DMS79 (cell line): ENCODE data around the gene FAM120C.

Experiments
- DNase-seq: peaks from one replicate; lab custom pipeline; 2025; lab: John Stamatoyannopoulos, UW

The FAM120C gene, protein sequence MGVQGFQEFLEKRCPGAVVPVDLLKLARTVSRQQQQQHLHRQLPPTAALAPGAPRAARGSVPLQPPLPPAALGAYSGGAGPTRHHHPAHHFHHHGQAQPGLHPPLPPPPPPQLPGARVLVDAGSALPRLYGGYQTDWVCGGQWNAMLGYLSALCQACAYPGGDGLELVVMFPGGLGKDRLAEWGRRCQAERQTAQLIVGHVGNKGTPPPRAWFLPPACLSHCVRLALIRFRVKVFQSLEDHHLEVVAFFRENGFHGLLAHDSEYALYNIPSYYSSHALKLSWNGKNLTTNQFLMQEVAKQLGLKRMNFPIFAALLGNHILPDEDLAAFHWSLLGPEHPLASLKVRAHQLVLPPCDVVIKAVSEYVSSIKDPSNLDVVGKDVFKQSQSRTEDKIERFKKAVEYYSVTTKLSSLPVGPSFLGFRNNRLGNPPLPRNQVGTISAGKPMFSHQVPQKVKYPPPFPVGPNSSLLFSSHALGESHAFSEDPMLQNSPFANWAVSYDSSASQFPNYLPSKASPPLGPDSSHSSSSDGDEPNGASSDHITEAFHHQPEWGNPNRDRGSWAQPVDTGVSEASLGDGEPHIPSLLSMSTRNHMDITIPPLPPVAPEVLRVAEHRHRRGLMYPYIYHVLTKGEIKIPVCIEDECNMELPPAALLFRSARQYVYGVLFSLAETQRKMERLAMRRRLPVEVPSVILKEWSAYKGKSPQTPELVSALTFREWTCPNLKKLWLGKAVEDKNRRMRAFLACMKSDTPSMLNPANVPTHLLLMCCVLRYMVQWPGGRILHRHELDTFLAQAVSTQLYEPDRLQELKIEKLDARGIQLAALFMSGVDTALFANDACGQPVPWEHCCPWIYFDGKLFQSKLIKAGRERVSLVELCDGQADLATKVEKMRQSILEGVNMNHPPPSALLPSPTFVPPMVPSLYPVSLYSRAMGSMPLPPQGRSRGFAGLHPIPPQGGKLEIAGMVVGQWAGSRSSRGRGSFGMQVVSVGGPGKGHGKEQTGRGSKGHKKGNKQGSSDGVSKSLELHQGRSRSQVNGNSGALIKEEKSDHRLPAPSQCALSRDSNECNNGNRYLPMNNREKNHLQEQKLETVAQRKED

DNA sequence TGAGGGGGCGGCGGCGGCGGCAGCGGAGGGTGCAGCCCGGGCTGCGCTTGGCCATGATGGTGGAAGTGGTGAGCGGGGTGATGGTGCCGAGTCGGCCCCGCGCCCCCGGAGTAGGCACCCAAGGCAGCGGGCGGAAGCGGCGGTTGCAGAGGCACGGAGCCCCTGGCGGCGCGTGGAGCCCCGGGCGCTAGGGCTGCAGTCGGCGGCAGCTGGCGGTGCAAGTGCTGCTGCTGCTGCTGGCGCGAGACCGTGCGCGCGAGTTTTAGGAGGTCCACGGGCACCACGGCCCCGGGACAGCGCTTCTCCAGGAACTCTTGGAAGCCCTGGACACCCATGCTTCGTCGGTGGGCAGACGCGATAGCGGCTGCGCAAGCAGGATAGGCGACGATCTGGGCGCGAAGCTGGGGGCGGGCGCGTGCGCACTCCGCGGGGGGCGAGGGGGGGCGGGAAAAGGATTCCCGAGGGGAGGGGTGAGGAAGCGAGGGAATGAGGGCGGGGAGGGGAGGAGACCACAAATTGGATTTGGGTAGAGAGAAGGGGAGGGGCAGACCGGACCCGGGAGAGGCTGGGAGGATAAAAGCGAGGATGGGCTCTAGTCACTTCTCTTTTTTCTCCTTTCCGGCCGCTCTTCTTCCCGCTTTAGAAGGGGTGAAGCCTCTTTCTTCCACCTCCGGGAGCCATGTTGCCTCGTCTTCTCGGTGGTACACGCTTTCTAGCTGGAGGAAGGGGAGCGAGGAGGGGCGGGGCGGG is at the start of gene FAM120C:
Gene FAM120C, minus strand, starts transcription at position 391 of the 750 bp plus-strand sequence. Its CDS starts 56 bp downstream, at position 335.
- peak; percentile 87 for DNase-seq

DNA sequence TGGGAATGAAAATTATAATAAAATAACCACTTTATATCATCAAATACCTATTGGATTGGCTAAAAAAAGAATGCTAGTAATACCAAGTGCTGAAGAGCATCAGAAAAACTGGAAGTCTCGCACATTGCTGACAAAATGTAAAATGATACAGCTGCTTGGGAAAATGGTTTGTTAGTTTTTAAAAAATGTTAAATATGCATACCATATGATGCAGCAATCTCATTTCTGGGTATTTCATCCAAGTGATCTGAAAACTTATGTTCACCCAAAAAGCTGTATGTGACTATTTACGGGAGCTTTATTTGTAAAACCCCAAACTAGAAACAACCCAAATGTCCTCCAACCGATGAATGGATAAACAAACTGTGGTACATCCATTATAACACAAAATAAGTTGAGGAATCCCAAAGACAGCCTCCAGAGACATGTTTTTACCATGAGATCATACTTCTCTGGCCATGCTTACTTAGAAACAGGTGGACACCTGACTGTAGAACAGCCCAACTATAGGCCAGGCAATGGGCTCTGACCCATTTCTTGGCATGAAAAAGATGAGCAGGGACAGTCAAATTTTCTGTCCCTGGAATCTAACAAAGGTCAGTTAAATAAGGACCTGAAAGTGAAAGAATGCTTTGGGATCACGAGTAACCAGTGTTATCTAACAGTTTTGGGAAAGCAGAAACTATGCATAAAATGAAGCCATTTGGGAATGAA is 47.5 kb upstream of the FAM120C start:
- no peak for DNase-seq

DNA sequence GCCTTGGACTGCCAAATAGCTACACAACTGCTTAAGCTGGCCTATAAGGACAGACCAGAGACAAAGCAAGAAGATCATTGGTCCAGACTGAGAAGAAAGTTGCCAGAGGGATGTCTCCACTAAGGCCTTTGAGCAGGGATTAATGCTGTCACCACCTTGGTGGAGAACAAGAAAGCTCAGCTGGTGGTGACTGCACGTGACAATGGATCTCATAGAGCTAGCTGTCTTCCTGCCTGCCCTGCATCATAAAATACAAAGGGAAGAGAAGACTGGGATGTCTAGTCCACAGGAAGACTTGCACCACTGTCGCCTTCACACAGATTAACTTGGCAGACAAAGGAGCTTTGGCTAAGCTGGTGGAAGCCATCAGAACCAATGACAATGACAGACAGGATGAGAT is 40.5 kb upstream of the FAM120C start:
- DNase-seq, result no peak

DNA sequence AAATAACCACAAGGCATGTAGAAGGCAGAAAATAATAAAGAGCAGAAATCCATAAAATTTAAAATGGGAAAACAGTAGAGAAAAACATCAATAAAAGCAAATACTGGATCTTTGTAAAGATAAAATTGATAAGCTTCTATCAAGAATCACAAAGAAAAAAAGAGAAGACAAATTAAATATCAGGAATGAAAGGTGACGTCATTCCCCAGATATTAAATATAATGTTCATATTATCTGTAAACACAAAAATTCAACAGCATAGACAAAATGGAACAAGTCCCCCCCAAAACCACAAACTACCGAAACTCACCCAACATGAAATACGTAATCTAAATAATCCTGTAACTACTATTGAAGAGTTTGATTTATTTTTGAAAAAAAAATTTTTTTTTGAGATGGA is 30.5 kb upstream of the FAM120C start:
- DNase-seq, result no peak

DNA sequence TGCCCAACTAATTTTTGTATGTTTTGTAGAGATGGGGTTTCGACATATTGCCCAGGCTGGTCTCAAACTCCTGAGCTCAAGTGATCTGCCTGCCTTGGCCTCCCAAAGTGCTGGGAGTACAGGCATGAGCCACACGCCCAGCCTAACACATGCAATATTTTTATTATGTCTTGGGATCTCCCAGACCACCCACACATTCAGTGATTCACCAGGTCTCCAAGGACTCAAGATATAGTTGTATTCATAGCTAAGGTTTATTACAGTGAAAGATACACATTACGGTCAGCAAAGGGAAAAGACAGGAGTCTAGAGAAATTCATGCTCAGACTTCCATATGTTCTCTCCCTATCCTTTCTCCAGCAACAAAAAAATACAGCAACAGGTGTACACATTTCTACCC is 25.5 kb upstream of the FAM120C start:
- no peak for DNase-seq

DNA sequence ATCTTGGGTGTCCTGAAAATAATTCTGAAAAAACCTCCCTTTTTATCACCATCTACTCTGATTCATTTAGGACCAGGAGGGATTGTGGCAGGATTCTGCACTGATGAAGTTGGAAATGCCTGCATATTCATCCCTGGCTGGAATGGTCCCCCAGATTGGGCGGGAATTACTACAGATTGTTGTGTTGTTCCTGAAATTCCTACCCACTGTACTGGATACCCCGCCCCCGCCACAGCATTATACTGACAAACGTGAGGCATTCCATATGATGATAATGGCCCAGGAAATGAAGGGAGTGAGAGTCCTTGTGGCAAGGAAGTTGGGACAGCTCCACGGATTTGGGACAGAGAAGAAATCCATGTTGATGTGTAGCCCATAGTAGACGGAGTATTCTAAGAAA is 15.2 kb upstream of the FAM120C start:
- DNase-seq, result no peak

DNA sequence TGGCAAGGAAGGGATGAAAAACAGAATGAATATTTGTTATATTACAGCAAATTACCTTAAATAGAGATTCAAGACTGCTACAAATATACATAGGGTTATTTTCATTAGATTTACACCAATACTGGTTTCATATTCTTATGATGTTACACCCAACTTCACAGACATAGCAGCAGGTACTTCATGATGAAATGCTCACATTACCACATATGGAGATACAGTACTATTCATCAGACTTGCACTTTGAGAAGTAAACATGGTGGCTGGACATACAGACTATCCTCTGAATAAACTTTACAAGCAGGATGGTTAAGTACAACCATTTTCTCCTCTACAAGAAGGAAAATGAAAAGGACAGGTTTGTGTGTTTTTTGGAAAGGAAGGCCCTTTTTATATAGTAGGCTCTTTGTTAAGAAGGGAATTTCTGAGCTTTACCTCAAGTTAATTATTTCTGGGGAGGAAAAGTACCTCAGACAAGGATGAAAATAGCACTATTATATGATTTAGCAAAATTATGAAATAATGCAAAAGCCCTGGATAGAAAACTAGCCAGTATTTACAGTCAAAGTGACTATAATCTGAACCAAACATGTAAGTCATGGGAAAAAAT is 12.0 kb upstream of the FAM120C start:
- DNase-seq, result no peak

DNA sequence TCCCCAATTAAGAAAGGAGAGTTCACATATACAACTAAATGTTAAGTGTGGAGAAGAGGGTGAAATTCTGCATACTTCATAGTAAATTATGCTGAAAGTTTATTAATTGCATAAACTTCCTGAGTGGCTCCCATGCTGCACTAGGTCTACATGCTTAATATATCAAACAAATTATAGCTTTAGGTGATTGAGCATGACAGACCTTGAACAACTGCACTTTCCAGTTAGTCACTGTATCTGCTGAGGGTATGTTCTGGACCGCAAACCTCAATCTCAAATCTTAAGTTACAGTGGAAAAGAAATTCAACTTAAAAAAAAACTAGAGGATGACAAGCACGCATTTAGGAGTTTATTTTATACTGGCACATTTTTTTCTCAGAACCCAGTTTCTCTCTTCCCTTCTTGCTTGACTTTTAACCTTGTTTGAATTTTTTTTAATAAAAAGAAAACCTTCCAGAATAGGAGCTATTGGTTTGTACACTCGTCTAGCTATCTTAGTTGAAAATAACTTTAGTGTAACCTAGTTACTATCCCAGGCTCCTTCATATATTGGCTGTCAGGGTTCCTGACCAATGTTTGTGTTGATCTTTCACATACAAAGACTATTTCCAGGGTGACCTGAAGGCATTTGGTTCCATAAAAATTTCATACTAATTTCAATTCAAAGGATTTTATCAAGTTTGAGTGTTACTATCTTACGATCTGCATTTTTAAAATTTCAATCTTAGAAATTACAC is 10.2 kb upstream of the FAM120C start:
- no peak for DNase-seq

DNA sequence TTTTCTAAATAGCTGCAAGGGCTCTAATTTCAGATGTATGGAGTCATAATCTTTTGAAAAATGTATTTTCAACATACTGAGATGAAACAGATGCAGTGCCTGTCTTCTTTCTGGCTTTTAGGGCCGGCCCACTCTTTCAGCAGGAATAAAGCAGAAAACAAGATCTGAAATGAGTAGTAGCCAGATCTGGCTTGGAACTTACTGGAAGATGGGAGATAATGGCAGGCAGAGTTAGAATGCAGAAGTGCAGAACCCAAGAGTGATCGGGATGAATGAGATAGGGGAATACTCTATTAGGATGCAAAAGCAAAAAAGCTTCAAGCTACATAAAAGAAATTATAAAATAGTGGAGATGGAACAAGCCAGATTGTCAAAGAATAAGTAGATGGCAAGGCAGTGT is 1.4 kb upstream of the FAM120C start:
- DNase-seq, result no peak

DNA sequence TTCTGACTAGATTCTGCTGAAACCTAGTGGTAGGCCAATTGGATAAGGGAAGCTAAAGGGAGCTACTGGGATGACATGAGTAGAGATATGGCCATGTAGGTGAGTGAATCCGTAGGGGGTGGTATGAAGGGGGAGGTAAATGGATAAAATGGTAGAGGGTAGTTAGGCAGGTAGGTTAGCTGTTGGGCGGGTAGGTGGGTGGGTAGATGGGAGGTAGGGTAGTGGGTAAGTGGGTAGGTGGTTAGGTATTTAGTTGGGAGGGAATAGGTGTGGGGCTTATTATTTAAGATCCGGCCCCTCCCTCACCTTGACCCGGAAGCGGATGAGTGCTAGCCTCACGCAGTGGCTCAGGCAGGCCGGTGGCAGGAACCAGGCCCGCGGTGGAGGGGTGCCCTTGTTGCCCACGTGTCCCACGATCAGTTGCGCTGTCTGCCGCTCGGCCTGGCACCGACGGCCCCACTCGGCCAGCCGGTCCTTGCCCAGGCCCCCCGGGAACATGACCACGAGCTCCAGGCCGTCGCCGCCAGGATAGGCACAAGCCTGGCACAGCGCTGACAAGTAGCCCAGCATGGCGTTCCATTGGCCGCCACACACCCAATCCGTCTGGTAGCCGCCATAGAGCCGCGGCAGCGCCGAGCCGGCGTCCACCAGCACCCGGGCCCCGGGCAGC is 725 bp downstream of the FAM120C start:
- peak; percentile 1 for DNase-seq

DNA sequence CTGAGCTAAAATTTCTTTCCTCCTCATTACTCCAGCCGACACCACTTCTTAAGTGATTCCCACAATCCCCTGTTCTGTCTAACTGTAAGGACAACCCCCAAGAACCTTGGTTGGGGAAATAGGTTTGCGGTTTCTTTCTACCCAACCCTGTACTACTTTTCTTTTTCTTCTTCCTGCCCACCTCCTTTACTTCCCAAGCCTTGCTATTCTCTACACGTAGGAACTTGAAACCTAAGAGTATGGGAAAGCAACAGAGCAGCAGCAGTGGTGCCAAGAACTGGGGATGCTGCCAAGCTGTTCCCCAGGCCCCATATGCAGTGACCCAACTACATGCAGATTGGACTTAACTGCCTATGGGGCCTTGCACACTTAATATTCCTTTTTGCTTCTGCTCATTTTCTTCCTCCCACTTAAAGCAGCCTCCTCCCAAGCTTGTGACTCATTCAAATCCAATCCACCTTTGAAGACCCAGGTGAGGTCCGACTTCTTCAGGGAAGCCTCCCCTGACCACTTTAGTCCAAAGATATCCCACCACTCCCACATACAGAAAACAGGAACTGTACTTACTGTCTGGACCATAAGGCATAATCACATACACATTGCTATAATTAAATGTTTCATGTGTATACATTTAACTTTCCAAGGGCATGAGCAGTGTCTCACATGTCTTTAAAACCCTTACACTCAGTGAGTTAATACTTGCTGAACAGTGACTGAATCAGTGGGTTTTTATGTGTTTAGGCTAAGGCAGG is 1.7 kb downstream of the FAM120C start:
- no peak for DNase-seq

DNA sequence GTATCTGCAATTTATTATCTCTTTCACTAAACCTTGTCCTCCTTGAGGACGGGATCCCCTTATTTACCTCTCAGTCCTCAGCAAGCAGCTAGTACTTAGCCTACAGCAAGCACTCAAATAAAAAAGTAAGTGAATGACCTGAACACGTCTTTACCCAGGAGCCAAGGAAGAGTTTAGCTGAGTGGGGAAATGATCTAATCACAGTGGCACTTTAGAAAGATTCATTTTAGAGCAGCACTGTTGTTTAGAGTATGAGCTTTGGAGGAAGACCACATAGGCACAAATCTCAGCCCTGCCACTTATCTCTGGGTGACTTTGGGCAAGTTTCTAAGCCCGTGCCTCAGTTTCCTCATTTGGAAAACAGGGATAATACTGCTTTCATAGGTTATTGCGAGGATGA is 2.7 kb downstream of the FAM120C start:
- DNase-seq, result no peak

DNA sequence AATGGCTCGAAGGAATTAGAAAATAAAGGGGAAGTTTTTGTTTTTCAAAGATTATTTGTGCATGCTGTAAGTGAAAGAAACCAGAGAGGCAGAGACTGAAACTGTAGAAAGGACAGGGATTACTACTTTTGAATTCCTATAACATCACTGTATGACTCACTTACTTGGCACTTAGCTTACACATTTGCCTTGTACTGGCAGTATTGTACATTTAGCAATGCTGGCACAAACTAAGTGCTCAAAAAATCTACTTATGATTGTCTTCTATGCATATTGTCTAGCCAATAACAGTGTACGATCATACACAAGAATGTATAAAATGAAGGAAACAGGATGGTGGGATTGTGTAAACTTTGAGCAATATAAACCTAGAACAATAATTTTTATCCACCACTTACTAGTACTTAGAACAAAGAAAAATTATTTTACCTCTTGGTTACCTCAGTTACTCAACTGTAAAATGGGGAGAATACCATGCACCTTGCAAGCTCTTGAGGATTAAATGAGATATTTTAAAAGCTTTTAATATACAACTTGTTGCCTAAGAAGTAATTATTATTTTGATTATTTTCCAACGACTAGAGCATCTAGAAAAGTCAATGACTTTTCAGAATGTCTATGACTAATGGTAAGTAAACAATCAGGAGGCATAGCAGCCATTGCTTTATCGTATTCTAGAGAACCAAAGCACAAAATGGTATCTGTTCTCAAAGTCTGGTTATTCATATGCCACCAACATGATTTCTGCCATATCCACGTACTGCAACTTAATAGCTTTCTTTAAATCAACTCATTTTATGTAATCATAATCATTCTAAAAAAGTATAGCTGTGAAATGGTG is 4.7 kb downstream of the FAM120C start:
- no peak for DNase-seq

DNA sequence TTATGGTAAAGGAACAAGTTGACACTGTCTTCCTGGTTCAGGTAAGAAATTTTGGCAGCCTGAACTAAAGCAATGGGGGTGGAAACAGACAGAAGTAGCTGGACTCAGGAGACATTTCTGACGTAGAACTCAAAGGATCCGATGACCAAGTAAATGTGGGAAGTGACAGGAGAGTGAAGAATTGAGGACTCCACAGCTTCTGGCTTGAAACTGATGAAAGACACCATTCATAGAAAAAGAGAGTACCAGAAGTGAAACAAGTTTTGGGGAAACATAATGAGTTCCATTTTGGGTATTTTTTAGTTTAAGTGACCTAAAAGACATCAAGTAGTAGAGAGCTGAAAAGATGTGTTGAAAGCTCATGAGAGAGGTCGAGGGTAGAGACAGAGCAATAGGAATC is 5.7 kb downstream of the FAM120C start:
- DNase-seq, result no peak

DNA sequence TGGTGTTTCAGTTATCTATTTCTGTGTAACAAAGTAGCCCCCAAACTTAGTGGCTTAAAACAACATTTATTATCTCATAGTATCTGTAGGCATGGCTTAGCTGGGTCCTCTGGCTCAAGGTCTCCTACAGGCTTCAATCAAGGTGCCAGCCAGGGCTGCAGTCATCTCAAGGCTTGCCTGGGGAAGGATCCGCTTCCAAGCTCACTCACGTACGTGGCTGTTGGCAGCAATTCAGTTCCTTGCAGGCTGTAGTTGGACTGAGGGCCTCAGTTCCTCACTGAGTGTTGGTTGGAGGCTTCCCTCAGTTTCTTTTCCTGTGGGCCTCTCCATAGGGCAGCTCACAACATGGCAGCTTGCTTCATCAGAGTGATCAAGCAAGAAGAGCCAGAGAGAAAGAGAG is 9.3 kb downstream of the FAM120C start:
- DNase-seq, result no peak

DNA sequence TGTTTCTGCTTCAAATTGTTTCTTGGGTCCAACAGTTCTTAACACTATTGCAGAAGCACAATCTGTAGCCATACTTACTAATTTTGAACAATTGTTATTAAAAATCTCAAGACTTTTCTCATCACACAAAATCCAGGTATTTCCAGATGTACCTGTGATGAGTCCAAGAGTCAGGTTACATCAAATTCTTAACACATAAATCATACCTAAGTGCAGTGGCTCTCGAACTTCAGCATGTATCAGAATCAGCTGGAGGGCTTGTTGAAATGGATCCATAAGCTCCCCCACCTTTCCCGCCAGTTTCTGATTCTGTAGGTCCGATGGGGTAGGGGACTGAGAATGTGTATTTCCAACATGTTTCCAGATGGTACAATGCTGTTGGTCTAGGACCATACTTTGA is 10.6 kb downstream of the FAM120C start:
- DNase-seq, result no peak

DNA sequence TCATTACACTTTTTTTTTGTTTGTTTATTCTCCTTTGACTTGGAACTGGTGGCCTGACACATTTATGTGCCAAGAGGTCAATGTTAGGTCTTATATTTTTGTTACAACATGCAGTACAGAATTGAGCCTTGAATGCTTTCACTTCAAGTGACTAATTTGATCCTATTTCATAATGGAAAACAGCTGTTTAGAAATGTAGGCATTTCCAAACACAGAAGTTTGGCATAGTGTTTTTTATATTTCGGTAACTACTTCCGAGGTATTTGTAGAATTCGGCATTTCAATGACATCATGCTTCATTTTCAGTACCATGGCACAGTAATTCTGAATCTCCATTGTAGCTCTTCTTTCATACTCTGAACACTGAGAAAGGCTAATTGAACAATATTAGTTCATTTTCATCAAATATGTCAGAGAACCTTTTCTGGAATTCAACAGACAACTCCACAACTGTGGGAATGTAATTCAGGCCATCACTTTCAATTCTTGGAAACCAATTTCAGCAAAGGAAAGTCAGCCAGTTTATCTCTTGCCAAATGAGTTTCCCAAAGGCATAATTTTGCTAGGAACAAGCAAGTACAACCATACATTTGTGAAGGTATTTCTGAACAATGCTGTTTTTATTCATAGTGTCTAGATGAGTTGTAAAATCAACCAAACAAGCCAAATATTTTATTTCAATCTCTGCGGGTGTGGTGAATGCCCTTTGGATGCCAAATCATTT is 11.4 kb downstream of the FAM120C start:
- DNase-seq, result no peak
